Thoracic aorta endothelial cell (primary cell): ENCODE data around the gene RNF135. TPM values are rescaled to one million over a fixed set of nuclear protein-coding genes. Genes with fewer than 3 reads are reported as not detected.

Source experiments
- small RNA-seq: library from RNA; depleted of rRNA; stranded (forward); fragments of <200 nt; gene quantifications from one replicate; pipeline ENCODE3, GENCODE V24; 2012
- total RNA-seq: library from RNA; depleted of rRNA; stranded (reverse); fragments of >200 nt; gene quantifications from 2 replicates; pipeline ENCODE4 v1.2.3, GENCODE V29; 2012

The RNF135 gene, protein sequence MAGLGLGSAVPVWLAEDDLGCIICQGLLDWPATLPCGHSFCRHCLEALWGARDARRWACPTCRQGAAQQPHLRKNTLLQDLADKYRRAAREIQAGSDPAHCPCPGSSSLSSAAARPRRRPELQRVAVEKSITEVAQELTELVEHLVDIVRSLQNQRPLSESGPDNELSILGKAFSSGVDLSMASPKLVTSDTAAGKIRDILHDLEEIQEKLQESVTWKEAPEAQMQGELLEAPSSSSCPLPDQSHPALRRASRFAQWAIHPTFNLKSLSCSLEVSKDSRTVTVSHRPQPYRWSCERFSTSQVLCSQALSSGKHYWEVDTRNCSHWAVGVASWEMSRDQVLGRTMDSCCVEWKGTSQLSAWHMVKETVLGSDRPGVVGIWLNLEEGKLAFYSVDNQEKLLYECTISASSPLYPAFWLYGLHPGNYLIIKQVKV
- total RNA-seq, result 7.4 and 8.6 TPM in 2 replicates

DNA sequence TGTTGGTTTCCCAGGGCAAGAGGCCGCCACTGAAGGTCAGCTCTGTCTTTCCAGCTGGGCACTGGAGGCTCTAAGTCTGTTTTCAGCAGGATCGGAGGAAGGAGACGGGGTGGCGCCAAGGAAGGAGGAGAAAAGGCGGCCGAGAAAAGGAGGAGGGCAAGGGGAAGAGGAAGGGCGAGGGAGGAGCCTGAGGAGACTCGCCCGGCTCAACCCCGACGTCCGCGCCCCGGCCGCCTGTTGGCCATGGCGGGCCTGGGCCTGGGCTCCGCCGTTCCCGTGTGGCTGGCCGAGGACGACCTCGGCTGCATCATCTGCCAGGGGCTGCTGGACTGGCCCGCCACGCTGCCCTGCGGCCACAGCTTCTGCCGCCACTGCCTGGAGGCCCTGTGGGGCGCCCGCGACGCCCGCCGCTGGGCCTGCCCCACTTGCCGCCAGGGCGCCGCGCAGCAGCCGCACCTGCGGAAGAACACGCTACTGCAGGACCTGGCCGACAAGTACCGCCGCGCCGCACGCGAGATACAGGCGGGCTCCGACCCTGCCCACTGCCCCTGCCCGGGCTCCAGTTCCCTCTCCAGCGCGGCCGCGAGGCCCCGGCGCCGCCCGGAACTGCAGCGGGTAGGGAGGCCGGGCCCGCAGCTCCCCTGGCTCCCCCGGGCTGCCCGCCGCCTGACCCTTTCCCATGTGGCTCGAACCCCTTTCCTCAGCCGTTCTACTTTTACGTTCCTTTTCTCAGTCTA lies at the start of gene RNF135:
TSS of gene RNF135 (plus strand) at position 209 of the 737 bp plus-strand sequence. CDS start at position 244, 35 bp downstream.

GRCh38 chr17:30921544-30922196 lies 49.2 kb upstream of the RNF135 start, which contains the start of gene ADAP2:
Gene ADAP2 (plus strand): TSS chr17:30921945. CDS start chr17:30922015, 70 bp downstream.

Small RNAs within 50 kb of the gene (small RNA-seq; reads per million reads assigned to genes)
- gene AC138207.3, result not detected
- gene RN7SL138P, result not detected

Other genes starting within 250 kb of the RNF135 start
- 29.7 and 33.7 TPM in 2 replicates for gene CRLF3, start 146.3 kb upstream of the RNF135 start, total RNA-seq
- gene ATAD5, start 139.1 kb upstream of the RNF135 start, total RNA-seq, result 17.3 and 19.4 TPM in 2 replicates
- gene TEFM, start 64.8 kb upstream of the RNF135 start, total RNA-seq, result 15.8 and 17.9 TPM in 2 replicates
- 0.27 and 0.36 TPM in 2 replicates for gene ADAP2, start 49.1 kb upstream of the RNF135 start, total RNA-seq
- 53.9 and 54.5 TPM in 2 replicates for gene NF1, start 123.9 kb downstream of the RNF135 start, total RNA-seq